A673 (cell line): ENCODE data around the gene PCBP3.

Experiments used
- EZH2 ChIP-seq: fragments of 200-600 bp; sonication (generic); IDR thresholded peaks from 2 replicates; pipeline ENCODE4 v1.6.1; 2017; ENCODE audit warnings: borderline replicate concordance, low read depth, mild to moderate bottlenecking, mixed read lengths, antibody characterized with exemption, low read length; ENCODE audit not compliant: poor library complexity, severe bottlenecking
- TF ChIP-seq, protein P1 (sequence below): fragments of 300-800, 200-600 bp; sonication (generic); conservative IDR thresholded peaks from 2 replicates; pipeline ENCODE4 v1.5.1; 2017; ENCODE audit warnings: low read depth, mild to moderate bottlenecking, antibody characterized with exemption, low read length, moderate library complexity, mixed read lengths

DNA sequence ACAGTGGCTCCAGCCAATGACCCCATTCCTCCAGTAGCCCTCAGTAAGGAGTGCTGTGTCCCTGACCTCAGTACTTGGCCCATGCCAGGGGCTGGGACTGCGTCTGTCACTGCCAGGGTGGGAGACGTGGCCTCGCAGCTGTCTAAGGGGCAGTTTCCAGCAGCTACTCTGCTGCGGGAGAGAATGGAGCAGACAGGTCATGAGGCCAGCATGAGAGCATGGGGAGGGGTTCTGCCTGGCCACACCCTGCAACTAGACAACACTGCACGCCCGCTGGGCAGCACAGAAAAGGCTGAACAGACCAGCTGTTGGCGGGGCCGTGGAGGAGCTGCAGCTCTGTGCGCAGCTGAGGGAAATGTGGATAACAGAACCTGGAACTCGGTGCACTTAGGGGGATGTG, 246.4 kb downstream of the PCBP3 start:
- TF ChIP-seq, protein P1, sequence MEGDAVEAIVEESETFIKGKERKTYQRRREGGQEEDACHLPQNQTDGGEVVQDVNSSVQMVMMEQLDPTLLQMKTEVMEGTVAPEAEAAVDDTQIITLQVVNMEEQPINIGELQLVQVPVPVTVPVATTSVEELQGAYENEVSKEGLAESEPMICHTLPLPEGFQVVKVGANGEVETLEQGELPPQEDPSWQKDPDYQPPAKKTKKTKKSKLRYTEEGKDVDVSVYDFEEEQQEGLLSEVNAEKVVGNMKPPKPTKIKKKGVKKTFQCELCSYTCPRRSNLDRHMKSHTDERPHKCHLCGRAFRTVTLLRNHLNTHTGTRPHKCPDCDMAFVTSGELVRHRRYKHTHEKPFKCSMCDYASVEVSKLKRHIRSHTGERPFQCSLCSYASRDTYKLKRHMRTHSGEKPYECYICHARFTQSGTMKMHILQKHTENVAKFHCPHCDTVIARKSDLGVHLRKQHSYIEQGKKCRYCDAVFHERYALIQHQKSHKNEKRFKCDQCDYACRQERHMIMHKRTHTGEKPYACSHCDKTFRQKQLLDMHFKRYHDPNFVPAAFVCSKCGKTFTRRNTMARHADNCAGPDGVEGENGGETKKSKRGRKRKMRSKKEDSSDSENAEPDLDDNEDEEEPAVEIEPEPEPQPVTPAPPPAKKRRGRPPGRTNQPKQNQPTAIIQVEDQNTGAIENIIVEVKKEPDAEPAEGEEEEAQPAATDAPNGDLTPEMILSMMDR = no peak
- TF ChIP-seq EZH2 = no peak
